ENCODE data around the gene SLC39A8. TPM values are rescaled to one million over a fixed set of nuclear protein-coding genes. Genes with fewer than 3 reads are reported as not detected.

Gene SLC39A8
- total RNA-seq, 2 donors from 2014 or later: 11.1 to 19.2 TPM

DNA sequence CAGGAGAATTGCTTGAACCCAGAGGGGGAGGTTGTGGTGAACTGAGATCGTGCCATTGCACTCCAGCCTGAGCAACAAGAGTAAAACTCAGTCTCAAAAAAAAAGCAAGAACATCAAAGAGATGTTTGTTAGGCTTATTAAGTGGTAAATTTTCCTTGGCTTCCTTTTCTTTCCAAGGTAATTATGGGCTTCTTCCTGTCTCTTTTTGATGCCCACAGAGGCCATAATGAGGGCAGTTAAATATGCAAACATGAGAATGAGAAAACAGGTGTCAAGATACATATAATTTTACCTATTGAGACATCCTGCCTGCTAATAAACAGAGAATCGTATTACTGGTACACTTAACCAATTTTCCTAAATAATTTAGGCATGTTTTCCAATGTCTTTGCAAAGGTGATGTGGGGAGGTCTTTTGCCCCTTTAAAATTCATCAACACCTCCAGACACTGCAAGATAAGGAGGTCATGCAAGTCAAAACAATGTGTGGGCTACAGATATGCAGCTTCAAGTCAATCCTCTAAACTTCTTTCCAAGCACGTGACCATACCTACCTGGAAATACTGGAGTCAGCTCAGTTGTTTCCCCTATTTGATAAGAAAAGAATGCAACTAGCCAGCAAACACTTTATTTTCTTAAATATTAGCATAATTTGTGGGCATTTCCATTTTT lies 2.7 kb downstream of the SLC39A8 start:
- intact Hi-C loops (cut with DNase I): loop anchor here (10.0 kb wide), 2 partner anchors 672 to 752 kb away; partner anchors contain the start of genes BDH2 and SLC9B1
- WGBS: 80% methylated on average over 3 of the region's 3 CpGs

DNA sequence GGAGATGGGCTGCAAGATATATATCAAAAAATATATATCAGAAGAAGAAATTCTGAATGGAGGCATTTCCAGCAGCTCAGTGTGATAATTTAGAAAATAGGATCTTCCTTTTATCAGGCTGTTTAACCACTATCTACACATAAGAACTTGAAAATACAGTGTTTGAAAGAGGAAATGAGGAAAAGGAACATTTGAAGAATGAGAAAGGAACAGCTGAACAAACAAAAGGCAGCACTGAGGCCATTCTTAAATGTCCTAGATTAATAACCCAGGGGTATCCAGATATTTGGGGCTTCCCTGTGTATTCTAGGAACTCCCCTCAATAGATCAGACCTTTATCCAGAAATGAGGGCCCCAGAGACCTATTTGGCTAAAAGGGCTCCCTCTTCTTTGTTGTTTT lies 4.1 kb downstream of the SLC39A8 start:
- no peaks in the 10 kb centered on the region for H3K27me3 ChIP-seq (replicated peaks; ENCODE audit: insufficient read depth)

More for the DNA sequence above, 2.7 kb downstream of the SLC39A8 start:
- Histone ChIP-seq H3K27ac (no peak overlapping the region), H3K27me3 (replicated peaks; ENCODE audit: insufficient read depth) (no peaks in the 10 kb centered on the region), H3K36me3 (no peaks in the 10 kb centered on the region), H3K4me1 (replicated peaks) (no peaks in the 10 kb centered on the region), H3K9me3 (no peaks in the 10 kb centered on the region), H3K4me3 (no peak overlapping the region)
- TF ChIP-seq CTCF (IDR thresholded peaks at IDR 0.05): no peak
- no peak for TF ChIP-seq POLR2AphosphoS5 (IDR thresholded peaks at IDR 0.05)
- no peak for TF ChIP-seq POLR2A (IDR thresholded peaks at IDR 0.05)
- no peak for DNase-seq (ENCODE audit: low spot score)

DNA sequence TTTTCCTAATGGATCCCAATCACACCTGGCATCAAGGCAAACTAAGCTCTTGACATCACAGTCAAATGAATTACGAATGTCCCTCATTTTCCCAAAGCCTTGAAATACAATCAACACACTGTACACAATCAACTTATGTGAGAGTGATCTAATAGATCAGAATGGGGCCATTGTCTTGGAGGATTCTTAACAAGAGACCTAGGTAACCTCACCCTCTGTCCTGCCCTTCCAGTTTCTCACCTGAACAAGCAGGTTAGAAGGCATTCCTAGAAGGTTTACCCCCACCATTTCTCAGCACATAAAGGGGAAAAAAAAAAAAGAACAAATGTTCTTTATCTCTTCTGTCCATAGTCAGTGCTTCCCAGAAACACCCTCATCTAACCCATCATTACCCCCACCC lies 6.3 kb downstream of the SLC39A8 start:
- intact Hi-C loops (cut with DNase I): no loop called here
- no peak for TF ChIP-seq CTCF (IDR thresholded peaks at IDR 0.05)
- TF ChIP-seq POLR2A (IDR thresholded peaks at IDR 0.05): no peak
- TF ChIP-seq POLR2AphosphoS5 (IDR thresholded peaks at IDR 0.05): no peak
- no peaks in the 10 kb centered on the region for H3K9me3 ChIP-seq
- H3K4me1 ChIP-seq (replicated peaks): no peaks in the 10 kb centered on the region
- H3K4me3 ChIP-seq: no peak overlapping the region
- whole genome bisulfite sequencing: 82% methylated on average over 1 of the region's 1 CpG
- no peak overlapping the region for H3K27ac ChIP-seq
- DNase-seq (ENCODE audit: low spot score): no peak
- H3K27me3 ChIP-seq (replicated peaks; ENCODE audit: insufficient read depth): no peaks in the 10 kb centered on the region
- no peaks in the 10 kb centered on the region for H3K36me3 ChIP-seq

More for the DNA sequence above, 4.1 kb downstream of the SLC39A8 start:
- Histone ChIP-seq H3K4me1 (replicated peaks) (no peaks in the 10 kb centered on the region), H3K9me3 (no peaks in the 10 kb centered on the region), H3K4me3 (no peak overlapping the region), H3K36me3 (no peaks in the 10 kb centered on the region), H3K27ac (no peak overlapping the region)
- TF ChIP-seq CTCF (IDR thresholded peaks at IDR 0.05) (no peak), POLR2AphosphoS5 (IDR thresholded peaks at IDR 0.05) (no peak), POLR2A (IDR thresholded peaks at IDR 0.05) (no peak)
- DNase-seq (ENCODE audit: low spot score): no peak
- intact Hi-C loops (cut with DNase I): loop anchor here (10.0 kb wide), 2 partner anchors 674 to 754 kb away; partner anchors contain the start of genes BDH2 and SLC9B1

GRCh38 chr4:102338405-102338804 lies 6.9 kb downstream of the SLC39A8 start:
- Histone ChIP-seq H3K4me3 (no peak overlapping the region), H3K27ac (no peak overlapping the region), H3K36me3 (no peaks in the 10 kb centered on the region), H3K9me3 (no peaks in the 10 kb centered on the region), H3K4me1 (replicated peaks) (no peaks in the 10 kb centered on the region), H3K27me3 (replicated peaks; ENCODE audit: insufficient read depth) (no peaks in the 10 kb centered on the region)
- intact Hi-C loops (cut with DNase I): no loop called here
- 94% methylated on average over 8 of the region's 8 CpGs for WGBS
- TF ChIP-seq POLR2A (IDR thresholded peaks at IDR 0.05) (no peak), CTCF (IDR thresholded peaks at IDR 0.05) (no peak), POLR2AphosphoS5 (IDR thresholded peaks at IDR 0.05) (no peak)
- no peak for DNase-seq (ENCODE audit: low spot score)

DNA sequence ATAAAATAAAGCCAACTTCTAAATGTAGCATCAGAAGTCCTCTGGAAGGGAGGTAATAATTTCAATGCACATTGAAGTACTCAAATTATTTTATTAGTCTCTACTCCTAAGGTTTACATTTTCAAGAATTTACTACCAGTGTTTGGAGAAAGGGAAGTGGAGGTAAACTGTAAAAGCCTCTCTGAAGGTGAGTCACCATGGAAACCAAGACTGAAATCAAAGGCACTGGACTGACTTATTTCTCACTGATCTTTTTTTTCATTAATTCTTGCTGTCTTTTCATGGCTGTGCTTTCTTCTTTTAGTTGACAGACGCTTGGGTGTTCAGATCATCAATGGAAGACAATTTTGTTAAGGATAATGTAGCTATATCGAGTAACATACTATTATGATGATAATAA lies 9.7 kb downstream of the SLC39A8 start:
- intact Hi-C loops (cut with DNase I): no loop called here
- Histone ChIP-seq H3K27me3 (replicated peaks; ENCODE audit: insufficient read depth) (no peaks in the 10 kb centered on the region), H3K4me3 (no peak overlapping the region), H3K4me1 (replicated peaks) (no peaks in the 10 kb centered on the region), H3K36me3 (no peaks in the 10 kb centered on the region), H3K27ac (no peak overlapping the region), H3K9me3 (no peaks in the 10 kb centered on the region)
- 93% methylated on average over 2 of the region's 2 CpGs for WGBS
- TF ChIP-seq POLR2A (IDR thresholded peaks at IDR 0.05): no peak
- no peak for TF ChIP-seq CTCF (IDR thresholded peaks at IDR 0.05)
- no peak for DNase-seq (ENCODE audit: low spot score)

Data from prostate gland (tissue), 2 donors.